ENCODE measurements around the gene SLC35G3. TPM values are rescaled to one million over a fixed set of nuclear protein-coding genes. Genes with fewer than 3 reads are reported as not detected.
"Not testable (repeated sequence)": the region's sequence is repeated elsewhere in the genome, so short reads cannot be mapped to it uniquely, and the experiment has no call there.

Gene SLC35G3
- total and polyA plus RNA-seq, 2 experiments from 2014 or later, result not detected

DNA sequence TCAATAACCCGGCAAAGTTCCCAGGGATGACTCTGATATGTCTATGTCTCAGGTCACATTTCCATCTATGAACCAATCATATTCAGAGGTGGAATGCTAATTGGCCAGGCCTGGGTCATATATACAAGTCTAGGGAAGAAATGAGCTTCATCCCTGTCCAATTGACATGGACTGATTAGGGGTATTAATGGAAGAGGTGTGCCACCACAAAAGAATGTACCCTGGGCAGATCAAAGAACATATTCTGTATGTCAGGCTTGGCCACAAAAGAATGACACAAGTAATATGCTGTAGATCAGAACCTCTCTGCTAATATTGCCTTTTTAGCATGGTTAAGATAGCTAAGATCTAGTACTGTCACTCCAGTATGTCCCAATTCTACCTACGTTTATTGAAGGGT, 6.7 kb downstream of the SLC35G3 start:
- H2AFZ ChIP-seq, result no peak overlapping the region
- H3K9me3 ChIP-seq (ENCODE audit: low read depth), result no peaks in the 10 kb centered on the region
- no peak overlapping the region for H3K4me3 ChIP-seq
- H3K4me2 ChIP-seq, result no peak overlapping the region
- no peaks in the 10 kb centered on the region for H3K36me3 ChIP-seq (replicated peaks; ENCODE audit: insufficient read depth, low read depth)
- DNase-seq (ENCODE audit: low spot score), result no peak
- H3K79me2 ChIP-seq, result no peaks in the 10 kb centered on the region
- H3K4me1 ChIP-seq (ENCODE audit: insufficient read depth), result no peaks in the 10 kb centered on the region
- H4K20me1 ChIP-seq (ENCODE audit: insufficient read depth, poor library complexity, severe bottlenecking), result no peaks in the 10 kb centered on the region
- H3K27me3 ChIP-seq, result peaks cover 4% of the 10 kb centered on the region
- WGBS (ENCODE audit: low lambda C conversion rate, missing lambda C conversion rate), result 81% methylated on average over 2 of the region's 2 CpGs
- no peaks in the 10 kb centered on the region for H3K9me2 ChIP-seq (replicated peaks; ENCODE audit: insufficient read depth)
- H3K27ac ChIP-seq, result no peak overlapping the region
- TF ChIP-seq, protein P1, sequence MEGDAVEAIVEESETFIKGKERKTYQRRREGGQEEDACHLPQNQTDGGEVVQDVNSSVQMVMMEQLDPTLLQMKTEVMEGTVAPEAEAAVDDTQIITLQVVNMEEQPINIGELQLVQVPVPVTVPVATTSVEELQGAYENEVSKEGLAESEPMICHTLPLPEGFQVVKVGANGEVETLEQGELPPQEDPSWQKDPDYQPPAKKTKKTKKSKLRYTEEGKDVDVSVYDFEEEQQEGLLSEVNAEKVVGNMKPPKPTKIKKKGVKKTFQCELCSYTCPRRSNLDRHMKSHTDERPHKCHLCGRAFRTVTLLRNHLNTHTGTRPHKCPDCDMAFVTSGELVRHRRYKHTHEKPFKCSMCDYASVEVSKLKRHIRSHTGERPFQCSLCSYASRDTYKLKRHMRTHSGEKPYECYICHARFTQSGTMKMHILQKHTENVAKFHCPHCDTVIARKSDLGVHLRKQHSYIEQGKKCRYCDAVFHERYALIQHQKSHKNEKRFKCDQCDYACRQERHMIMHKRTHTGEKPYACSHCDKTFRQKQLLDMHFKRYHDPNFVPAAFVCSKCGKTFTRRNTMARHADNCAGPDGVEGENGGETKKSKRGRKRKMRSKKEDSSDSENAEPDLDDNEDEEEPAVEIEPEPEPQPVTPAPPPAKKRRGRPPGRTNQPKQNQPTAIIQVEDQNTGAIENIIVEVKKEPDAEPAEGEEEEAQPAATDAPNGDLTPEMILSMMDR (IDR thresholded peaks at IDR 0.05; ENCODE audit: poor library complexity), result no peak

DNA sequence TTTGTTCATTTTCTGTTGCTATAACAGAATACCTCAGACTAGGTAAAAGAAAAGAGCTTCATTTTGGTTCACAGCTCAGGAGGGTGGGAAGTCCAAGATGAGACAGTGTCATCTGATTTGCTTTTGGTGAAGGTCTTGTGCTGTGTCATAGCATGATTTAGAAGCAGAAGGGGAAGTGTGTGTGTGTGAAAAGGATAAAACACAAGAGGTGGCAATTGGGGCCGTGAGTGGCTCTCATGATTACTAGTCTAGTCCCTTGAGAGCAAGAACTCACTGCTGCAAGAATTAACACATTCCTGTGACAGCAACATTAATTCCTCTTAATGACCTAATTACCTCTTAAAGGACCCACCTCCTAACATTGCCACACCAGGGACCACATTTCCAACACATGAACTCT, 8.3 kb downstream of the SLC35G3 start:
- no peaks in the 10 kb centered on the region for H3K9me2 ChIP-seq (replicated peaks; ENCODE audit: insufficient read depth)
- WGBS (ENCODE audit: low lambda C conversion rate, missing lambda C conversion rate), result 82% methylated on average over 1 of the region's 1 CpG
- H3K9me3 ChIP-seq (ENCODE audit: low read depth), result no peaks in the 10 kb centered on the region
- H4K20me1 ChIP-seq (ENCODE audit: insufficient read depth, poor library complexity, severe bottlenecking), result no peaks in the 10 kb centered on the region
- H3K4me1 ChIP-seq (ENCODE audit: insufficient read depth), result no peaks in the 10 kb centered on the region
- peaks cover 4% of the 10 kb centered on the region for H3K27me3 ChIP-seq
- H3K4me2 ChIP-seq, result no peak overlapping the region
- H3K4me3 ChIP-seq, result no peak overlapping the region
- DNase-seq (ENCODE audit: low spot score), result no peak
- no peak overlapping the region for H2AFZ ChIP-seq
- no peaks in the 10 kb centered on the region for H3K79me2 ChIP-seq
- TF ChIP-seq EZH2phosphoT487 (IDR thresholded peaks at IDR 0.05; ENCODE audit: low read depth, severe bottlenecking, unreplicated experiment), result no peak
- TF ChIP-seq, protein P1 (IDR thresholded peaks at IDR 0.05; ENCODE audit: poor library complexity), result no peak
- no peak for TF ChIP-seq EZH2 (IDR thresholded peaks at IDR 0.05; ENCODE audit: borderline replicate concordance)
- H3K27ac ChIP-seq, result no peak overlapping the region
- no peaks in the 10 kb centered on the region for H3K36me3 ChIP-seq (replicated peaks; ENCODE audit: insufficient read depth, low read depth)

DNA sequence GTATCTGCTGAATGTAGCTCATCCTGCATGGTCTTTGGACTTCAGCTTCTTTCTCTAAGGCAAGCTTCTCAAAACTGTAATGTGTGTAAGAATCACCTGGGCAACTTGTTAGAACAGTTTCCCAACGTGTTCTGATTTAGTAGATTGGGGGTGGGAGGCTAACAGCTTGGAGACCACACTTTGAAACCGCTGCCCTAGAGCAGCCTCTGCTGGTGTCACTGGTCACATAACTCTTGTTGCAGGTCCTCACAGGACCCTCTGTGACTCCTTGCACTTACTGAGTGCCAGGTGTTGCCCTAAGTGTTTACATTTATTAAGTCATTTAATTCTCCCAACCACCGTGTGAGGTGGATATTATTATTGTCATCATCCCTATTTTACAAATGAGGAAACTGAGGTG, 9.9 kb downstream of the SLC35G3 start:
- TF ChIP-seq EZH2phosphoT487 (IDR thresholded peaks at IDR 0.05; ENCODE audit: low read depth, severe bottlenecking, unreplicated experiment), result no peak
- H3K4me2 ChIP-seq, result no peak overlapping the region
- no peaks in the 10 kb centered on the region for H3K9me3 ChIP-seq (ENCODE audit: low read depth)
- no peak overlapping the region for H3K27ac ChIP-seq
- no peak overlapping the region for H2AFZ ChIP-seq
- H3K27me3 ChIP-seq, result peaks cover 4% of the 10 kb centered on the region
- H3K79me2 ChIP-seq, result no peaks in the 10 kb centered on the region
- H4K20me1 ChIP-seq (ENCODE audit: insufficient read depth, poor library complexity, severe bottlenecking), result no peaks in the 10 kb centered on the region
- H3K36me3 ChIP-seq (replicated peaks; ENCODE audit: insufficient read depth, low read depth), result no peaks in the 10 kb centered on the region
- no peaks in the 10 kb centered on the region for H3K4me1 ChIP-seq (ENCODE audit: insufficient read depth)
- WGBS (ENCODE audit: low lambda C conversion rate, missing lambda C conversion rate), result 52% methylated on average over 3 of the region's 3 CpGs
- H3K9me2 ChIP-seq (replicated peaks; ENCODE audit: insufficient read depth), result no peaks in the 10 kb centered on the region
- H3K4me3 ChIP-seq, result no peak overlapping the region
- DNase-seq (ENCODE audit: low spot score), result no peak

DNA sequence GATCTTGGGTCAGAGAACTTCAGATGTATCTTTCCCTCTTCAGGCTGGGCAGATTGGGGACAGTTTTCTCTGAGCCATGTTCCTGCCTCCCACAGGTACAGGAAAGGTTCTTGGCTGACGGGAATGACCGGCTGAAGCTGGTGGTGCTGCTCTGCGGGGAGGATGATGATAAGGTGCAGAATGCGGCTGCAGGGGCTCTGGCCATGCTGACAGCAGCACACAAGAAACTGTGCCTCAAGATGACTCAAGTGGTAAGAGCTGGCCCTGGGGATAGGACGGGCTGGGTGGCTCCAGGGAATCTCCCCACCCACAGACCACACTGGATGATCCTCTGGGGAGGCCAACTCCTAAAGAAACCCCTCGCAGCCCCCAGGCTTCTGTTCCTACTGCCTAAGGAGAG, 10.9 kb downstream of the SLC35G3 start:
- TF ChIP-seq, protein P1 (IDR thresholded peaks at IDR 0.05; ENCODE audit: poor library complexity), result no peak
- no peak for TF ChIP-seq EZH2 (IDR thresholded peaks at IDR 0.05; ENCODE audit: borderline replicate concordance)
- TF ChIP-seq EZH2phosphoT487 (IDR thresholded peaks at IDR 0.05; ENCODE audit: low read depth, severe bottlenecking, unreplicated experiment), result no peak
- 52% methylated on average over 6 of the region's 6 CpGs for WGBS (ENCODE audit: low lambda C conversion rate, missing lambda C conversion rate)
- no peak overlapping the region for H3K27ac ChIP-seq

DNA sequence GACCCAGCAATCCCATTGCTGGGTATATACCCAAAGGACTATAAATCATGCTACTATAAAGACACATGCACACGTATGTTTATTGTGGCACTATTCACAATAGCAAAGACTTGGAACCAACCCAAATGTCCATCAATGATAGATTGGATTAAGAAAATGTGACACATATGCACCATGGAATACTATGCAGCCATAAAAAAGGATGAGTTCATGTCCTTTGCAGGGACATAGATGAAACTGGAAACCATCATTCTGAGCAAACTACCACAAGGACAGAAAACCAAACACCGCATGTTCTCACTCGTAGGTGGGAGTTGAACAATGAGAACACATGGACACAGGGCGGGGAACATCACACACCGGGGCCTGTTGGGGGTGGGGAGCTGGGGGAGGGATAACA, 14.8 kb downstream of the SLC35G3 start:
- not testable (repeated sequence) for H3K27ac ChIP-seq; H3K4me2 ChIP-seq; H3K9me2 ChIP-seq (replicated peaks; ENCODE audit: insufficient read depth); H4K20me1 ChIP-seq (ENCODE audit: insufficient read depth, poor library complexity, severe bottlenecking); DNase-seq (ENCODE audit: low spot score); H3K4me1 ChIP-seq (ENCODE audit: insufficient read depth); H3K27me3 ChIP-seq; H3K4me3 ChIP-seq; H3K9me3 ChIP-seq (ENCODE audit: low read depth); H3K79me2 ChIP-seq; H2AFZ ChIP-seq; H3K36me3 ChIP-seq (replicated peaks; ENCODE audit: insufficient read depth, low read depth)
- 89% methylated on average over 5 of the region's 5 CpGs for WGBS (ENCODE audit: low lambda C conversion rate, missing lambda C conversion rate)

More for the DNA sequence above, 10.9 kb downstream of the SLC35G3 start:
- DNase-seq (ENCODE audit: low spot score), result no peak
- H3K4me3 ChIP-seq, result no peak overlapping the region
- no peaks in the 10 kb centered on the region for H3K9me3 ChIP-seq (ENCODE audit: low read depth)
- H4K20me1 ChIP-seq (ENCODE audit: insufficient read depth, poor library complexity, severe bottlenecking), result no peaks in the 10 kb centered on the region
- H3K4me2 ChIP-seq, result no peak overlapping the region
- H3K9me2 ChIP-seq (replicated peaks; ENCODE audit: insufficient read depth), result no peaks in the 10 kb centered on the region
- no peaks in the 10 kb centered on the region for H3K4me1 ChIP-seq (ENCODE audit: insufficient read depth)
- H3K79me2 ChIP-seq, result no peaks in the 10 kb centered on the region
- H3K36me3 ChIP-seq (replicated peaks; ENCODE audit: insufficient read depth, low read depth), result no peaks in the 10 kb centered on the region
- H2AFZ ChIP-seq, result no peak overlapping the region
- H3K27me3 ChIP-seq, result peaks cover 4% of the 10 kb centered on the region

Measured in hepatocyte (in vitro differentiated cells).